Prostate gland (tissue), 2 donors: ENCODE data around the gene VEZT.

Source experiments
- POLR2AphosphoS5 ChIP-seq: sonication (generic); formaldehyde crosslinking; IDR thresholded peaks from one replicate; pipeline ENCODE4 v1.6.1; 2017; ENCODE audit warnings: antibody characterized with exemption
- TF ChIP-seq, protein P1 (sequence below), 4 experiments: fragments of 200-600 bp in 2 of 4; fragments of 450-650 bp in 2 of 4; sonication (generic) in 2 of 4; IDR thresholded peaks; 1 replicate in 3 of 4; 2 replicates in 1 of 4; pipeline ENCODE4 v1.5.1; 2016 to 2019; ENCODE audit warnings: antibody characterized with exemption in 4 of 4, mild to moderate bottlenecking in 2 of 4, moderate library complexity in 2 of 4

DNA sequence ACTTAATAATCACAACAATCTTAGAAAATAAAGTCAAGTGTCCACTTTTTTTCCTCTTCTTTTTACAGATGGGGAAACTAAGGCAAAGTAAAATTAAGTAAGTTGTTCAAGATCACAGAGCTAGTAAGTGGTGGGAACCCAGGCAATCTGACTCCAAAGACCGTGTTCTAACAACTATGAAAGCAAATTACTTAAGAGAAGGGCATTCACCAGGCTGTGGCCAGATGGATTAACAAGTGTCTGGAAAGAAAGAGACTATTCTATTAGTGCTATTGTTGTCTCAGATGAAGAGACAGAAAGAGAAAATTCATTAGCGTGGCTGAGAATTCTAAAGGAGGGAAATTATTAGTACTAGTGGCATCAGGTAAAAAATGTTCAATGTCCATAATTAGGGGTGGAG is 48.9 kb upstream of the VEZT start:
- TF ChIP-seq, protein P1, sequence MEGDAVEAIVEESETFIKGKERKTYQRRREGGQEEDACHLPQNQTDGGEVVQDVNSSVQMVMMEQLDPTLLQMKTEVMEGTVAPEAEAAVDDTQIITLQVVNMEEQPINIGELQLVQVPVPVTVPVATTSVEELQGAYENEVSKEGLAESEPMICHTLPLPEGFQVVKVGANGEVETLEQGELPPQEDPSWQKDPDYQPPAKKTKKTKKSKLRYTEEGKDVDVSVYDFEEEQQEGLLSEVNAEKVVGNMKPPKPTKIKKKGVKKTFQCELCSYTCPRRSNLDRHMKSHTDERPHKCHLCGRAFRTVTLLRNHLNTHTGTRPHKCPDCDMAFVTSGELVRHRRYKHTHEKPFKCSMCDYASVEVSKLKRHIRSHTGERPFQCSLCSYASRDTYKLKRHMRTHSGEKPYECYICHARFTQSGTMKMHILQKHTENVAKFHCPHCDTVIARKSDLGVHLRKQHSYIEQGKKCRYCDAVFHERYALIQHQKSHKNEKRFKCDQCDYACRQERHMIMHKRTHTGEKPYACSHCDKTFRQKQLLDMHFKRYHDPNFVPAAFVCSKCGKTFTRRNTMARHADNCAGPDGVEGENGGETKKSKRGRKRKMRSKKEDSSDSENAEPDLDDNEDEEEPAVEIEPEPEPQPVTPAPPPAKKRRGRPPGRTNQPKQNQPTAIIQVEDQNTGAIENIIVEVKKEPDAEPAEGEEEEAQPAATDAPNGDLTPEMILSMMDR (IDR thresholded peaks at IDR 0.05), result no peak
- TF ChIP-seq POLR2AphosphoS5, result no peak
